ENCODE results near the gene PRUNE2. TPM values are rescaled to one million over a fixed set of nuclear protein-coding genes. Genes with fewer than 3 reads are reported as not detected.

The PRUNE2 gene
- total RNA-seq, 1 donor from 2014 or later, result under 0.01 TPM

DNA sequence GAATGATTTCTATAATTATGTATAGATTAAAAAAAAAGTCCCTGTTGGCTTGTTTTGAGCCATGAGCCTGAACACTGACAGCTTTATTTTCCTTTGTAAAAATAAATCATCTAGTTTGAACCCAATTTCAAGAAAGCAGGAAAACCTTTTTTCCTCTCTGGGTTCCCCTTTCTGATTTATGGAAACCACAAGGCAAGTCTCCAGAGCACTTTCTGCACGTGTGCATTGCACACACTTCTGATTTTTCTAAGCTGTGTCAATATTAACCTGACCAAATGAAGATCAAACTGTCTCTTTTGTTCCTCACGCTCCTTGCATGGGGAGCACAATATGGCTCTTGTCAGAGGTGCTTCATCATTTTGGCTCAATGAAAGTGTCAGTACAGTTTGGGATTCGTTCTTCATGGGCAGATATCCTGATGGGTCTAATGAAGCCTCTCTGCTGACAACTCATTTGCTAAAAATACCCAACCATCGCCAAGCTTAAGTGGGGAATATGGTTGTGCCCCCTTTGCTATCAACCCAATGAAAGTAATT, 180.8 kb downstream of the PRUNE2 start:
- TF ChIP-seq, protein P1, sequence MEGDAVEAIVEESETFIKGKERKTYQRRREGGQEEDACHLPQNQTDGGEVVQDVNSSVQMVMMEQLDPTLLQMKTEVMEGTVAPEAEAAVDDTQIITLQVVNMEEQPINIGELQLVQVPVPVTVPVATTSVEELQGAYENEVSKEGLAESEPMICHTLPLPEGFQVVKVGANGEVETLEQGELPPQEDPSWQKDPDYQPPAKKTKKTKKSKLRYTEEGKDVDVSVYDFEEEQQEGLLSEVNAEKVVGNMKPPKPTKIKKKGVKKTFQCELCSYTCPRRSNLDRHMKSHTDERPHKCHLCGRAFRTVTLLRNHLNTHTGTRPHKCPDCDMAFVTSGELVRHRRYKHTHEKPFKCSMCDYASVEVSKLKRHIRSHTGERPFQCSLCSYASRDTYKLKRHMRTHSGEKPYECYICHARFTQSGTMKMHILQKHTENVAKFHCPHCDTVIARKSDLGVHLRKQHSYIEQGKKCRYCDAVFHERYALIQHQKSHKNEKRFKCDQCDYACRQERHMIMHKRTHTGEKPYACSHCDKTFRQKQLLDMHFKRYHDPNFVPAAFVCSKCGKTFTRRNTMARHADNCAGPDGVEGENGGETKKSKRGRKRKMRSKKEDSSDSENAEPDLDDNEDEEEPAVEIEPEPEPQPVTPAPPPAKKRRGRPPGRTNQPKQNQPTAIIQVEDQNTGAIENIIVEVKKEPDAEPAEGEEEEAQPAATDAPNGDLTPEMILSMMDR (IDR thresholded peaks at IDR 0.05; ENCODE audit: insufficient read depth, low read length, severe bottlenecking), result no peak
- Histone ChIP-seq H3K27me3 (ENCODE audit: control insufficient read depth, insufficient read depth, low read length) (no peaks in the 10 kb centered on the region), H3K36me3 (ENCODE audit: control insufficient read depth, insufficient read depth, low read length) (no peaks in the 10 kb centered on the region), H3K4me3 (ENCODE audit: low read depth, low read length) (no peak overlapping the region)
- DNase-seq (ENCODE audit: low read depth) (no peak), FAIRE-seq (no peak)

DNA sequence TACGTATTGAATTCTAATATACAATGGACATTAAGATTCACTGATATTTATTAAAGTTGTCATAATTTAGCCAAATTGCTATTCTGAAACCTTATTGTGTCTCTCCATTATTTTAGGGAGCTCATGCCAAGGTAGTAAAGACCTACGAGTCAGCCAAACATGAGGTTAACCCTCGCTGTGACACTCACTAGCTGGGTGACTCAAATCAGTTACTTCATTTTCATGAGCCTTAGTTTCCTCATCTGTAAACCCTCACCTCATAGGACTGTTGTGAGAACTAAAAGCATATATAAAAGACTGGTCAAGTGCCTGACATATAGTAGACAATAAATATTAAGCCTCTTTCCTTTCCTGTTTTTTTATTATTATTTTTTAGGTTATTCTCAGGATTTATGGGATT, 185.7 kb downstream of the PRUNE2 start:
- no peak overlapping the region for H3K4me3 ChIP-seq (ENCODE audit: low read depth, low read length)
- FAIRE-seq, result no peak
- TF ChIP-seq, protein P1 (IDR thresholded peaks at IDR 0.05; ENCODE audit: insufficient read depth, low read length, severe bottlenecking), result no peak
- no peaks in the 10 kb centered on the region for H3K36me3 ChIP-seq (ENCODE audit: control insufficient read depth, insufficient read depth, low read length)
- no peak for DNase-seq (ENCODE audit: low read depth)
- peaks cover 1% of the 10 kb centered on the region for H3K27me3 ChIP-seq (ENCODE audit: control insufficient read depth, insufficient read depth, low read length)

DNA sequence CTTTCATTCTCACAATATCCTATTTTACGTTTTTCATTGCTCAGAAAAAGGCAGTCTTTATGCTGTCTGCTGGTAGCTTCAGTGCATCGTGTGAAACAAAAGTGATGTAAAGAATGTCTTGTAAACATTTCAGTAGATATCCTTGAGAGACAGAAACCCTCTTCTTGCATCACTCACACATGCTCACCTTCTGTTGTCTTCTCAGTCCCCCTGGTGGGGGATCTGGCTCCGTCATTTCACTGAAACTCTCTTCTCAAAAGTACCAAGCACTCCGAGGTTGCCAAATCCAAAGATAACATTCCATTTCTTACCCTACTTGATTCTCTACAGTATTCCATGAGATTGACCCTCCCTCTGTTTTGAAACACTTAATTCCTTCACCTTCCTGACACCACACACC, 187.7 kb downstream of the PRUNE2 start:
- DNase-seq (ENCODE audit: low read depth), result no peak
- TF ChIP-seq, protein P1 (IDR thresholded peaks at IDR 0.05; ENCODE audit: insufficient read depth, low read length, severe bottlenecking), result no peak
- Histone ChIP-seq H3K36me3 (ENCODE audit: control insufficient read depth, insufficient read depth, low read length) (no peaks in the 10 kb centered on the region), H3K4me3 (ENCODE audit: low read depth, low read length) (no peak overlapping the region), H3K27me3 (ENCODE audit: control insufficient read depth, insufficient read depth, low read length) (peaks cover 1% of the 10 kb centered on the region)
- FAIRE-seq, result no peak

DNA sequence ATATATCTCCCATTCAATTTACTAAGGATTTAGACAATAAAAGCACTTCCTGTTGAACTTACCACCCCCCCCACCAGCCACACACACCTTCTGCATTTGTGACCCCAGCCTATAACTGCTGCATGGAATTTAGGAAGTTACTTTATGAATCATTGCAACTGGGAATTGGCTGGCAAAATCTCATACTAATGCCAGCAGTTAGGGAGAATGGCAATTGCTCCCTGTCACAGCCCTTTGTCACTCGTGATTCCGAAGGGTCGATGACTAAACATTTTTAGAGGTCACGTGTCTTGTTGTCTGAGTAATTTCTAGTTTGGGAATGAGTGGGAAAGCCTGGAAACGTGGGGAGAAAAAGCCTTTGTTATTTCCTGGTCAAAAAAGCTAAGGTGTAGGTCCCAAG, 188.3 kb downstream of the PRUNE2 start:
- no peak for DNase-seq (ENCODE audit: low read depth)

DNA sequence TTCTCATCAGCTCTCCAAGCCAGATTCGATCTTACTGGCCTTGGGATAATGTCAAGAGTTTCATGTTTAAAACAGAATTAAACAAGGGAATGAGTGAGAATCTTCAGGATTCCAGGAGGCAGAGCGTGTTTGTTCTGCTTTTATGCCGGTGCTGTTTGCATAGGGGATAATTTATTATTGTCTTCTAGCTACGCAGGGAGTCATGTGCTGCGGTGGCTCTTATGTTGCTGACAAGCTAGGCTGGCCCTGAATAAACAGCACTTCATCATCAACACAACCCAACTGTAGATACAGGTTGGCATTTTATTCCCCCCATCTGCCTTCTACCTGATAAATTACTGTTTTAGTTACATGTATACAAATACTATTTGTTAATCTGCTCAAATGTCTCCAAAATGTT, 188.7 kb downstream of the PRUNE2 start:
- Histone ChIP-seq H3K36me3 (ENCODE audit: control insufficient read depth, insufficient read depth, low read length) (no peaks in the 10 kb centered on the region), H3K4me3 (ENCODE audit: low read depth, low read length) (no peak overlapping the region), H3K27me3 (ENCODE audit: control insufficient read depth, insufficient read depth, low read length) (peaks cover 1% of the 10 kb centered on the region)
- FAIRE-seq (no peak), DNase-seq (ENCODE audit: low read depth) (no peak)
- TF ChIP-seq, protein P1 (IDR thresholded peaks at IDR 0.05; ENCODE audit: insufficient read depth, low read length, severe bottlenecking), result no peak

More for the DNA sequence above, 188.3 kb downstream of the PRUNE2 start:
- Histone ChIP-seq H3K36me3 (ENCODE audit: control insufficient read depth, insufficient read depth, low read length) (no peaks in the 10 kb centered on the region), H3K27me3 (ENCODE audit: control insufficient read depth, insufficient read depth, low read length) (peaks cover 1% of the 10 kb centered on the region), H3K4me3 (ENCODE audit: low read depth, low read length) (no peak overlapping the region)
- no peak for FAIRE-seq
- TF ChIP-seq, protein P1 (IDR thresholded peaks at IDR 0.05; ENCODE audit: insufficient read depth, low read length, severe bottlenecking), result no peak

DNA sequence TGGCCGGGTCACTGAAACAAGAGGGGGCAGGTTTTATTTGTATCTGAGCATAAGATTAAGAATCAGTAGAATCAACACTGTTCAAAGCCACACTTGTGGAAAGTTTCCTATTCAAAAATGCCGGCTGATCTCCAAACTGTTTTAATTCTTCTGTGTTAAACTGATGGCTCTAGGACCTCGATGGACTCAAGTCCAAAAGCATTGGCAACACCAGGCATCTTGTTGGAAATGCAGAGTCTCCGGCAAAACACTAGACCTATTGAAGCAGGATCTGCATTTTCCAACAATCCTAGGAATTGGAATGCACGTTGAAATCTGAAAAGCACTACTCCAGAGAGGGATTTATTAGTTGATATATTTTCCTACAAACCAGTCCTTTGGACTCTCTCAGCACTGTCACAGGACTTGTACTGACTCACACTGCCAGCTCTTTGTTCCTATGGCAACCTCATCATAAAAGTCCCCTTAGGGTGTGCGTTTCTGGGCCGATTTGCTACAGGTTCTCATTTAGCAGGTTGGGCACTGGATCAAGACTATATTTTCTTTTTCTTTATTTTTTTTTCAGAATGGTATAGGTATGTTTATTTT, 189.7 kb downstream of the PRUNE2 start:
- Histone ChIP-seq H3K4me3 (ENCODE audit: low read depth, low read length) (no peak overlapping the region), H3K36me3 (ENCODE audit: control insufficient read depth, insufficient read depth, low read length) (no peaks in the 10 kb centered on the region), H3K27me3 (ENCODE audit: control insufficient read depth, insufficient read depth, low read length) (peaks cover 1% of the 10 kb centered on the region)
- TF ChIP-seq, protein P1 (IDR thresholded peaks at IDR 0.05; ENCODE audit: insufficient read depth, low read length, severe bottlenecking), result no peak
- DNase-seq (ENCODE audit: low read depth), result no peak
- FAIRE-seq, result no peak

All from bronchial epithelial cell (primary cell).